NCI-H2107 treated with DMSO at 0.1 percent for 48 hours (cell line): ENCODE data around the gene ZNF444.

Source experiments
- DNase-seq: peaks from one replicate; lab custom pipeline; 2025; ENCODE audit not compliant: unreplicated experiment; lab: John Stamatoyannopoulos, UW

Gene ZNF444

GRCh38 chr19:56121180-56122167 is 19.6 kb upstream of the ZNF444 start, which contains the start of gene ZNF787:
Gene ZNF787 (minus strand): TSS chr19:56121295. CDS start chr19:56103217, 18,078 bp downstream.
- peak; percentile 62 for DNase-seq

- no peak for DNase-seq
Observed at GRCh38 chr19:56123266-56123891, 17.7 kb upstream of the ZNF444 start.

GRCh38 chr19:56124578-56124977 is 16.5 kb upstream of the ZNF444 start:
- no peak for DNase-seq

- no peak for DNase-seq
Observed at GRCh38 chr19:56125806-56126590, 15.1 kb upstream of the ZNF444 start.

GRCh38 chr19:56126983-56127780 is 13.9 kb upstream of the ZNF444 start:
- no peak for DNase-seq

- DNase-seq = no peak
Observed at GRCh38 chr19:56130006-56130405, 11.1 kb upstream of the ZNF444 start.

GRCh38 chr19:56131651-56132050 is 9.4 kb upstream of the ZNF444 start:
- DNase-seq = no peak

GRCh38 chr19:56132316-56132822 is 8.7 kb upstream of the ZNF444 start:
- no peak for DNase-seq

GRCh38 chr19:56133858-56134653 is 7.0 kb upstream of the ZNF444 start:
- DNase-seq = no peak

- DNase-seq = no peak
Observed at GRCh38 chr19:56134654-56134921, 6.5 kb upstream of the ZNF444 start.

- DNase-seq = no peak
Observed at GRCh38 chr19:56136362-56136761, 4.7 kb upstream of the ZNF444 start.

- no peak for DNase-seq
Observed at GRCh38 chr19:56137405-56137804, 3.7 kb upstream of the ZNF444 start.

GRCh38 chr19:56138069-56138468 is 3.0 kb upstream of the ZNF444 start:
- no peak for DNase-seq

GRCh38 chr19:56139847-56140582 is 1.1 kb upstream of the ZNF444 start:
- no peak for DNase-seq

- no peak for DNase-seq
Observed at GRCh38 chr19:56141417-56141993, 418 bp downstream of the ZNF444 start.

GRCh38 chr19:56142087-56142787 is 1.1 kb downstream of the ZNF444 start:
- no peak for DNase-seq

GRCh38 chr19:56142897-56143434 is 1.9 kb downstream of the ZNF444 start:
- no peak for DNase-seq

- DNase-seq = no peak
Observed at GRCh38 chr19:56144376-56144775, 3.3 kb downstream of the ZNF444 start.
